ENCODE data around the gene WNT2B.
A peak's percentile ranks its signal among the peaks of the same experiment; 100 is the strongest.

WNT2B gene

GRCh38 chr1:112460615-112461014 lies 48.1 kb upstream of the WNT2B start:
- POLR2A ChIA-PET, result no interaction called here
- CTCF ChIA-PET, result interaction anchor here (2.8 kb wide), 1 partner anchor 70 kb away, joined by 17 read pairs; no protein-coding TSS in a partner anchor

GRCh38 chr1:112461200-112461871 lies 47.4 kb upstream of the WNT2B start:
- TF ChIP-seq ZNF366 (tag by site-specific recombination; conservative IDR thresholded peaks at IDR 0.05), result no peak
- no peak for TF ChIP-seq ZNF777 (tag by site-specific recombination; IDR thresholded peaks at IDR 0.05; ENCODE audit: borderline replicate concordance)
- TF ChIP-seq MZF1 (tag by site-specific recombination; IDR thresholded peaks at IDR 0.05; ENCODE audit: borderline replicate concordance), result no peak
- no peak for TF ChIP-seq ZNF707 (tag by site-specific recombination; IDR thresholded peaks at IDR 0.05)
- TF ChIP-seq ZNF48 (tag by site-specific recombination; IDR thresholded peaks at IDR 0.05), result no peak
- no peak for TF ChIP-seq ZNF843 (tag by site-specific recombination; IDR thresholded peaks at IDR 0.05)
- TF ChIP-seq ZNF211 (tag by site-specific recombination; IDR thresholded peaks at IDR 0.05; ENCODE audit: low read depth), result no peak
- TF ChIP-seq ZNF350 (tag by site-specific recombination; IDR thresholded peaks at IDR 0.05), result no peak
- no peak for TF ChIP-seq KLF9 (tag by site-specific recombination; IDR thresholded peaks at IDR 0.05; ENCODE audit: low read depth)
- no peak for TF ChIP-seq GFI1B (tag by site-specific recombination; IDR thresholded peaks at IDR 0.05)
- no peak for TF ChIP-seq BCL11A (tag by site-specific recombination; IDR thresholded peaks at IDR 0.05; ENCODE audit: low read depth)
- no peak for TF ChIP-seq ZNF514 (tag by site-specific recombination; IDR thresholded peaks at IDR 0.05)
- TF ChIP-seq ZNF621 (tag by site-specific recombination; IDR thresholded peaks at IDR 0.05), result no peak
- TF ChIP-seq ZFHX2 (tag by site-specific recombination; conservative IDR thresholded peaks at IDR 0.05), result no peak
- no peak for TF ChIP-seq ZNF280D (tag by site-specific recombination; IDR thresholded peaks at IDR 0.05)
- ChIA-PET CTCF (interaction anchor here (1.0 to 2.8 kb wide), 2 partner anchors 70 to 153 kb away, joined by 3 to 17 read pairs; no protein-coding TSS in a partner anchor), POLR2A (no interaction called here)
- Histone ChIP-seq H3K9me3 (ENCODE audit: control insufficient read depth, insufficient read depth, low read depth, low read length) (no peaks in the 10 kb centered on the region), H3K4me1 (ENCODE audit: control insufficient read depth, insufficient read depth, low read length) (no peaks in the 10 kb centered on the region), H3K36me3 (ENCODE audit: control insufficient read depth in 2 of 2, insufficient read depth in 1 of 2, low read length in 2 of 2) (peaks cover 0 to 23% of the 10 kb centered on the region in 2 experiments; a peak in 1 of 3 replicates), H3K4me3 (ENCODE audit: low read depth, low read length) (no peak overlapping the region), H3K27ac (ENCODE audit: extremely low read depth, low read depth, low read length) (no peak overlapping the region)

More at GRCh38 chr1:112460615-112461014, 48.1 kb upstream of the WNT2B start:
- Histone ChIP-seq H3K4me3 (ENCODE audit: low read depth, low read length) (no peak overlapping the region), H3K27ac (ENCODE audit: extremely low read depth, low read depth, low read length) (no peak overlapping the region), H3K36me3 (ENCODE audit: control insufficient read depth in 2 of 2, insufficient read depth in 1 of 2, low read length in 2 of 2) (peaks cover 0 to 30% of the 10 kb centered on the region in 2 experiments; a peak in 1 of 3 replicates), H3K9me3 (ENCODE audit: control insufficient read depth, insufficient read depth, low read depth, low read length) (no peaks in the 10 kb centered on the region), H3K4me1 (ENCODE audit: control insufficient read depth, insufficient read depth, low read length) (no peaks in the 10 kb centered on the region)
- TF ChIP-seq ZNF624 (tag by site-specific recombination; IDR thresholded peaks at IDR 0.05), result no peak
- TF ChIP-seq ZNF354C (tag by site-specific recombination; IDR thresholded peaks at IDR 0.05; ENCODE audit: borderline replicate concordance, low read depth), result no peak
- peak; percentile 40; the same call in 1 of the 2 replicates for TF ChIP-seq PRDM6 (tag by site-specific recombination; IDR thresholded peaks at IDR 0.05)
- TF ChIP-seq ZNF621 (tag by site-specific recombination; IDR thresholded peaks at IDR 0.05), result no peak
- TF ChIP-seq ZSCAN4 (tag by site-specific recombination; IDR thresholded peaks at IDR 0.05), result peak; percentile 13; the same call in 1 of the 2 replicates
- no peak for TF ChIP-seq ZNF423 (tag by site-specific recombination; IDR thresholded peaks at IDR 0.05)
